HepG2 (cell line): ENCODE data around the gene HELT. TPM values are rescaled to one million over a fixed set of nuclear protein-coding genes. Genes with fewer than 3 reads are reported as not detected.

ENCODE experiments used
- DRAP1 ChIP-seq: IDR thresholded peaks from 2 replicates; pipeline ENCODE4 v1.6.1; 2016; ENCODE audit warnings: missing genetic modification reagents, missing compliant biosample characterization
- FOXM1 ChIP-seq: sonication (generic); formaldehyde crosslinking; IDR thresholded peaks from 2 replicates; pipeline ENCODE4 v1.5.0; 2020; ENCODE audit warnings: missing genetic modification reagents
- HBP1 ChIP-seq: IDR thresholded peaks from 2 replicates; pipeline ENCODE4 v1.6.1; 2016; ENCODE audit warnings: low read depth, control low read depth
- KDM3A ChIP-seq: IDR thresholded peaks from 2 replicates; pipeline ENCODE4 v1.6.1; 2018; ENCODE audit warnings: low read depth, missing compliant biosample characterization
- KDM5A ChIP-seq: fragments of 200-600 bp; sonication (generic); IDR thresholded peaks from 2 replicates; pipeline ENCODE4 v1.7.0; 2018; ENCODE audit warnings: antibody characterized with exemption, mild to moderate bottlenecking, low read length, borderline replicate concordance
- PHF21A ChIP-seq: sonication (generic); formaldehyde crosslinking; IDR thresholded peaks from 2 replicates; pipeline ENCODE4 v1.5.0; 2020; ENCODE audit warnings: mild to moderate bottlenecking, missing genetic modification reagents
- SOX13 ChIP-seq, 3 experiments: fragments of 450-650 bp in 1 of 3; sonication (generic) in 1 of 3; formaldehyde crosslinking in 1 of 3; IDR thresholded peaks in 2 of 3; conservative IDR thresholded peaks in 1 of 3; 2 replicates each; pipeline versions ENCODE4 v1.5.0 to v1.6.1; 2016 to 2020; ENCODE audit warnings: antibody characterized with exemption in 1 of 3, mild to moderate bottlenecking in 1 of 3, missing compliant biosample characterization in 1 of 3, missing genetic modification reagents in 1 of 3, moderate library complexity in 1 of 3
- SP1 ChIP-seq, 2 experiments: fragments of 450-650 bp in 1 of 2; sonication (generic) in 1 of 2; formaldehyde crosslinking in 1 of 2; IDR thresholded peaks; 2 replicates each; pipeline versions ENCODE4 v1.4.0 to v1.6.1; 2016 to 2020; ENCODE audit warnings: missing genetic modification reagents in 1 of 2
- SYNCRIP ChIP-seq: fragments of 200-400 bp; formaldehyde crosslinking; IDR thresholded peaks from 2 replicates; pipeline ENCODE4 v1.6.1; 2018; ENCODE audit warnings: mild to moderate bottlenecking, low read depth, low read length; ENCODE audit not compliant: insufficient read depth
- TEAD3 ChIP-seq: optimal IDR thresholded peaks from 2 replicates; pipeline ENCODE3; 2016; ENCODE audit warnings: borderline replicate concordance
- TIGD3 ChIP-seq: sonication (generic); formaldehyde crosslinking; IDR thresholded peaks from 2 replicates; pipeline ENCODE4 v1.5.1; 2020; ENCODE audit warnings: mild to moderate bottlenecking, missing genetic modification reagents, borderline replicate concordance
- TSC22D2 ChIP-seq: sonication (generic); formaldehyde crosslinking; IDR thresholded peaks from 2 replicates; pipeline ENCODE4 v1.5.1; 2020; ENCODE audit warnings: missing genetic modification reagents, mild to moderate bottlenecking, borderline replicate concordance
- YEATS2 ChIP-seq: sonication (generic); formaldehyde crosslinking; IDR thresholded peaks from 2 replicates; pipeline ENCODE4 v1.4.0; 2020; ENCODE audit warnings: missing genetic modification reagents, borderline replicate concordance
- ZBED4 ChIP-seq: sonication (generic); formaldehyde crosslinking; IDR thresholded peaks from 2 replicates; pipeline ENCODE4 v1.4.0; 2020; ENCODE audit warnings: missing genetic modification reagents, borderline replicate concordance
- ZBTB25 ChIP-seq: IDR thresholded peaks from 2 replicates; pipeline ENCODE4 v1.6.1; 2018; ENCODE audit warnings: missing genetic modification reagents
- ZFP1 ChIP-seq: IDR thresholded peaks from 2 replicates; pipeline ENCODE4 v1.6.1; 2016
- ZNF343 ChIP-seq: sonication (generic); formaldehyde crosslinking; IDR thresholded peaks from 2 replicates; pipeline ENCODE4 v1.4.0; 2020; ENCODE audit warnings: mild to moderate bottlenecking, missing genetic modification reagents
- ZNF350 ChIP-seq: sonication (generic); formaldehyde crosslinking; IDR thresholded peaks from 2 replicates; pipeline ENCODE4 v1.4.0; 2020; ENCODE audit warnings: mild to moderate bottlenecking, low read depth, missing genetic modification reagents, borderline replicate concordance
- ZNF354B ChIP-seq: sonication (generic); formaldehyde crosslinking; IDR thresholded peaks from 2 replicates; pipeline ENCODE4 v1.8.0; 2022; ENCODE audit warnings: mild to moderate bottlenecking, missing genetic modification reagents
- ZNF766 ChIP-seq: sonication (generic); formaldehyde crosslinking; IDR thresholded peaks from 2 replicates; pipeline ENCODE4 v1.5.0; 2020; ENCODE audit warnings: missing genetic modification reagents, borderline replicate concordance
- polyA plus RNA-seq, 8 experiments: library from polyadenylated mRNA; depleted of rRNA in 3 of 8; stranded (reverse) in 7 of 8; unstranded in 1 of 8; fragments of >200 nt; fragmentation: Illumina TruSeq in 4 of 8; extraction: Trizol in 4 of 8; gene quantifications; 2 replicates each; pipeline versions ENCODE4 v1.2.1 to v1.2.3, GENCODE V29; 2011 to 2016; ENCODE audit warnings: low read depth in 4 of 8, missing spikeins in 1 of 8, mixed read lengths in 1 of 8; ENCODE audit not compliant: insufficient read depth in 1 of 8
- total RNA-seq, 5 experiments: library from RNA; depleted of rRNA; stranded (reverse); fragments of >200 nt; fragmentation: Illumina TruSeq; extraction: Trizol; gene quantifications; 2 replicates each; pipeline ENCODE4 v1.2.3, GENCODE V29; 2016; ENCODE audit warnings: low read depth in 1 of 5

HELT gene
- total and polyA plus RNA-seq, 2 of the 13 experiments (the other 11 are each of a cell fraction or from before 2014, with no cell fraction given): not detected

- TF ChIP-seq PHF21A (CRISPR knock-in tag) (no peak), SOX13 (IDR thresholded peaks at IDR 0.05) (no peak), SOX13 (CRISPR knock-in tag; conservative IDR thresholded peaks at IDR 0.05 in 1 of 2, IDR thresholded peaks at IDR 0.05 in 1 of 2) (no peak), ZBED4 (CRISPR knock-in tag) (no peak), KDM5A (no peak), YEATS2 (no peak), ZNF343 (CRISPR knock-in tag) (no peak), SP1 (IDR thresholded peaks at IDR 0.05) (no peak), SP1 (CRISPR knock-in tag; IDR thresholded peaks at IDR 0.05) (no peak), ZNF350 (CRISPR knock-in tag) (no peak), TEAD3 (no peak), ZBTB25 (CRISPR knock-in tag) (0 out of 2 replicates have a peak, but pooled peaks have one; percentile 46), SYNCRIP (no peak), ZFP1 (CRISPR knock-in tag) (no peak), KDM3A (CRISPR knock-in tag) (0 out of 2 replicates have a peak, but pooled peaks have one; percentile 28), FOXM1 (CRISPR knock-in tag) (no peak), ZNF766 (CRISPR knock-in tag) (no peak), TIGD3 (CRISPR knock-in tag) (no peak), TSC22D2 (no peak), HBP1 (no peak), DRAP1 (CRISPR knock-in tag) (no peak), ZNF354B (no peak)
Observed at GRCh38 chr4:184983672-184984356, 34.5 kb upstream of the HELT start (continued).
